ENCODE results near the gene CCDC61.

CCDC61 gene

DNA sequence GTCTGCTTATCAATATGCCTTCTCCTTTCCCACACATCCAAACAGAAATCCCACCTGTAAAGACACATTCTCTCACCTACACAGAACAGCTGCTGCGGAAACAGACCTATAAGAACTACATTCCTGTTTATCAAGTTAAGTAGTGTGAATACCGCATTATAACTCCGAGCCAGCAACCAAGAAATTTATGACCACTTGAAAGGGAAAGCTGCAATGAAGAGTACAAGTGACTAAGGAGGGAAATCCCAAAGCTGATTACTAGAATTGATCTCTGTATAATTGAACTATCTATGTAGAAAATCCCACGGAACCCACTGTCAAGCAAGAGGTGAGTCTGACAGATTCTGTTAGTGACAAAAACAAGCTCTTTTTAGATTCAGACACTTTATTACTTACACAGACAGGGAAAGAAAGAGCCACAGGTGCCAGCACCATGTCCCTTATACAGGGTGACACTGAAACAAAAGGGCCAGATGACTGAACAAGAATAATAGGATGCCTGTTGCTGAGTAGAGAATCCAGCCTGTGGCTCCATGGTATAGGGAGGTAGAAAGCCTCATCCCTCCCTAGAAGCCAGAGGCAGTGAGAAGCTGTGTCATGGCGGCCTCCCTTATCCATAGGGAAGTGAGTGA, 47.1 kb downstream of the CCDC61 start:
- DNase-seq, result no peak

GRCh38 chr19:46043519-46043918, 48.3 kb downstream of the CCDC61 start:
- no peak for DNase-seq

GRCh38 chr19:46049597-46049996, 54.3 kb downstream of the CCDC61 start:
- DNase-seq, result no peak

GRCh38 chr19:46052896-46053295, 57.6 kb downstream of the CCDC61 start:
- DNase-seq, result no peak

DNA sequence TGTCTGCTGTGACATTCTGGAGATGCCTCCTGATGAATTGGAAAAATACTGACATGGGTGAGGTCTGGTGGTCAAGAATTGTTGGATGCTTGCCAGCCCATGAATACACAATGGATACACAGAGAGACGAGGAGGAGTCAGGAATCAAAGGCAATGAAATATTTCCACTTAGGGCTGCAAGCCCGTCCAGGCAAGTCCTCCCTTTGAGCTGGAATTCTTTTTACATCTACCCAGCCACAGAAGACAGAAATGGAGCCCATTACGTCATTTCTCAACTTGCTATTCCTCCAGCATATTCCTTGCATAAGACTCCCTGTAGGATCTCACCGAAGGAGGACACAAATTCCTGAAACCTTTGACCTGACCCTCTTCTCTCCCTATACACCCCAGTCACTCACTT, 61.3 kb downstream of the CCDC61 start:
- DNase-seq, result no peak

GRCh38 chr19:46058778-46059177, 63.5 kb downstream of the CCDC61 start:
- no peak for DNase-seq

GRCh38 chr19:46060012-46060411, 64.7 kb downstream of the CCDC61 start:
- no peak for DNase-seq

- no peak for DNase-seq
Observed at GRCh38 chr19:46063201-46063600, 67.9 kb downstream of the CCDC61 start.

- DNase-seq, result no peak
Observed at GRCh38 chr19:46065486-46066071, 70.3 kb downstream of the CCDC61 start.

- no peak for DNase-seq
Observed at GRCh38 chr19:46066471-46066870, 71.2 kb downstream of the CCDC61 start.

- no peak for DNase-seq
Observed at GRCh38 chr19:46067691-46068090, 72.4 kb downstream of the CCDC61 start.

Measured in activated CD4-positive, alpha-beta T cell treated with anti-CD3 and anti-CD28 coated beads, Interleukin-10, Interleukin-2, amounts not matched to agents 100 ng/mL and 50 ng/mL, durations not matched to agents 16 hours and 8 hours (primary cell).